NCI-H748 treated with DMSO at 0.1 percent for 48 hours (cell line): ENCODE measurements around the gene ZNF208.
"Not testable (repeated sequence)": the region's sequence is repeated elsewhere in the genome, so short reads cannot be mapped to it uniquely, and the experiment has no call there.

Source experiments
- DNase-seq: peaks from one replicate; lab custom pipeline; 2025; lab: John Stamatoyannopoulos, UW

The ZNF208 gene

GRCh38 chr19:22010437-22011143 is at the start of gene ZNF208:
Gene ZNF208 (minus strand): TSS chr19:22010943. CDS start chr19:22010794, 149 bp downstream.
- DNase-seq: not testable (repeated sequence)

GRCh38 chr19:22052644-22053013 is 41.9 kb upstream of the ZNF208 start:
- DNase-seq: no peak

- DNase-seq: not testable (repeated sequence)
These were observed 30.4 kb upstream of the ZNF208 start for GRCh38 chr19:22041151-22041550.

GRCh38 chr19:22030680-22031079 is 19.9 kb upstream of the ZNF208 start:
- DNase-seq: no peak

- no peak for DNase-seq
These were observed 15.9 kb upstream of the ZNF208 start for GRCh38 chr19:22026687-22027086.

- not testable (repeated sequence) for DNase-seq
These were observed 14.8 kb upstream of the ZNF208 start for GRCh38 chr19:22025539-22025938.

- no peak for DNase-seq
These were observed 40.3 kb downstream of the ZNF208 start for GRCh38 chr19:21970466-21970865.

GRCh38 chr19:21947775-21948174 is 63.0 kb downstream of the ZNF208 start:
- DNase-seq: no peak

- no peak for DNase-seq
These were observed 70.1 kb downstream of the ZNF208 start for GRCh38 chr19:21940684-21941083.

GRCh38 chr19:21934593-21934992 is 76.2 kb downstream of the ZNF208 start:
- DNase-seq: no peak

- no peak for DNase-seq
These were observed 76.6 kb downstream of the ZNF208 start for GRCh38 chr19:21934131-21934530.

GRCh38 chr19:21922276-21922675 is 88.5 kb downstream of the ZNF208 start:
- DNase-seq: no peak

GRCh38 chr19:21921691-21922180 is 89.0 kb downstream of the ZNF208 start:
- no peak for DNase-seq

- no peak for DNase-seq
These were observed 95.3 kb downstream of the ZNF208 start for GRCh38 chr19:21915411-21915810.

GRCh38 chr19:21912654-21913053 is 98.1 kb downstream of the ZNF208 start:
- DNase-seq: no peak

GRCh38 chr19:21910318-21910717 is 100.4 kb downstream of the ZNF208 start:
- no peak for DNase-seq

GRCh38 chr19:21908066-21908465 is 102.7 kb downstream of the ZNF208 start:
- no peak for DNase-seq

GRCh38 chr19:21907516-21907915 is 103.2 kb downstream of the ZNF208 start:
- DNase-seq: no peak

GRCh38 chr19:21902571-21902970 is 108.2 kb downstream of the ZNF208 start:
- no peak for DNase-seq

- no peak for DNase-seq
These were observed 108.9 kb downstream of the ZNF208 start for GRCh38 chr19:21901861-21902260.

GRCh38 chr19:21900401-21900800 is 110.3 kb downstream of the ZNF208 start:
- DNase-seq: no peak

GRCh38 chr19:21891086-21891485 is 119.7 kb downstream of the ZNF208 start:
- no peak for DNase-seq

GRCh38 chr19:21890017-21890416 is 120.7 kb downstream of the ZNF208 start:
- DNase-seq: not testable (repeated sequence)

GRCh38 chr19:21885516-21885915 is 125.2 kb downstream of the ZNF208 start:
- DNase-seq: not testable (repeated sequence)
